K562 (cell line): ENCODE data around the gene GPR55. TPM values are rescaled to one million over a fixed set of nuclear protein-coding genes. Genes with fewer than 3 reads are reported as not detected.
A peak's percentile ranks its signal among the peaks of the same experiment; 100 is the strongest.

Experiments used
- CTCF ChIP-seq, 3 experiments: IDR thresholded peaks in 2 of 3; conservative IDR thresholded peaks in 1 of 3; 2 replicates each; pipeline ENCODE4 v1.5.1; 2011 to 2012; ENCODE audit warnings: low read length in 3 of 3, mild to moderate bottlenecking in 3 of 3, control low read depth in 2 of 3, improper control_type of control experiment in 1 of 3, inconsistent platforms in 1 of 3, low read depth in 1 of 3, mixed read lengths in 1 of 3, moderate library complexity in 1 of 3; ENCODE audit not compliant: insufficient read depth in 2 of 3
- E2F1 ChIP-seq: sonication (generic); formaldehyde crosslinking; IDR thresholded peaks from 2 replicates; pipeline ENCODE4 v1.8.1; 2023; ENCODE audit warnings: mild to moderate bottlenecking, missing genetic modification reagents, moderate library complexity
- NCOA2 ChIP-seq, 2 experiments: fragments of 450-650 bp; IDR thresholded peaks; 2 replicates each; pipeline ENCODE4 v1.6.1; 2018; ENCODE audit warnings: mild to moderate bottlenecking in 2 of 2, moderate library complexity in 1 of 2; ENCODE audit not compliant: partially characterized antibody in 2 of 2
- RAD21 ChIP-seq, 2 experiments: fragments of 250-450 bp in 1 of 2; fragments of 450-650 bp in 1 of 2; sonication (Bioruptor Pico) in 1 of 2; formaldehyde crosslinking in 1 of 2; IDR thresholded peaks in 1 of 2; conservative IDR thresholded peaks in 1 of 2; 2 replicates each; pipeline versions ENCODE4 v1.4.0 to v1.8.0; 2020 to 2022; ENCODE audit warnings: mild to moderate bottlenecking in 2 of 2, moderate library complexity in 1 of 2
- ZNF436 ChIP-seq: fragments of 250-450, 450-650 bp; sonication (Bioruptor Pico); formaldehyde crosslinking; IDR thresholded peaks from 2 replicates; pipeline ENCODE4 v1.7.0; 2020; ENCODE audit warnings: mild to moderate bottlenecking
- ZZZ3 ChIP-seq: fragments of 450-650 bp; IDR thresholded peaks from 2 replicates; pipeline ENCODE4 v1.6.1; 2016; ENCODE audit warnings: antibody characterized with exemption, mild to moderate bottlenecking, moderate library complexity
- polyA plus RNA-seq, 8 experiments: library from polyadenylated mRNA; depleted of rRNA in 4 of 8; stranded (reverse) in 5 of 8; unstranded in 3 of 8; fragments of >200 nt; fragmentation: Nextera tagmentation in 2 of 8; fragmentation: Illumina TruSeq in 1 of 8; extraction: Ambion mirVana in 2 of 8; extraction: Trizol in 1 of 8; gene quantifications; 2 replicates each; pipeline versions ENCODE4 v1.2.1 to v1.2.3, GENCODE V29; 2011 to 2014; ENCODE audit warnings: inconsistent platforms in 1 of 8, missing spikeins in 1 of 8
- total RNA-seq, 7 experiments: library from RNA; depleted of rRNA in 6 of 7; stranded (reverse); fragments of >200 nt in 6 of 7; fragmentation: Illumina TruSeq in 2 of 7; extraction: Trizol in 2 of 7; gene quantifications; 2 replicates each; pipeline versions ENCODE4 v1.2.1 to v1.2.3, GENCODE V29; 2011 to 2021; ENCODE audit warnings: low replicate concordance in 1 of 7

Gene GPR55
- total and polyA plus RNA-seq, 9 of the 15 experiments (the other 6 are each of a cell fraction or from before 2014, with no cell fraction given) = 0.11 to 0.49 (median 0.27) TPM

- peak; percentile 51 to 54 (median 52); a peak in 5 of 6 replicates for TF ChIP-seq CTCF (IDR thresholded peaks at IDR 0.05 in 2 of 3, conservative IDR thresholded peaks at IDR 0.05 in 1 of 3; ENCODE audit: insufficient read depth in 2 of 3, low read depth in 1 of 3, low read length in 3 of 3)
- TF ChIP-seq RAD21 (CRISPR knock-in tag; conservative IDR thresholded peaks at IDR 0.05 in 1 of 2, IDR thresholded peaks at IDR 0.05 in 1 of 2) = peak; percentile 28 to 65; a peak in 2 of 4 replicates
- TF ChIP-seq E2F1 (CRISPR knock-in tag) = no peak
- TF ChIP-seq ZZZ3 = no peak
- no peak for TF ChIP-seq ZNF436 (CRISPR knock-in tag)
- TF ChIP-seq NCOA2 (IDR thresholded peaks at IDR 0.05; ENCODE audit: partially characterized antibody in 2 of 2) = no peak
- TF ChIP-seq, all 486 proteins: peak for 6
These were observed 17.3 kb upstream of the GPR55 start (continued) for GRCh38 chr2:230942371-230942770.
